Measurements from ENCODE around the gene STK32B.

DNA sequence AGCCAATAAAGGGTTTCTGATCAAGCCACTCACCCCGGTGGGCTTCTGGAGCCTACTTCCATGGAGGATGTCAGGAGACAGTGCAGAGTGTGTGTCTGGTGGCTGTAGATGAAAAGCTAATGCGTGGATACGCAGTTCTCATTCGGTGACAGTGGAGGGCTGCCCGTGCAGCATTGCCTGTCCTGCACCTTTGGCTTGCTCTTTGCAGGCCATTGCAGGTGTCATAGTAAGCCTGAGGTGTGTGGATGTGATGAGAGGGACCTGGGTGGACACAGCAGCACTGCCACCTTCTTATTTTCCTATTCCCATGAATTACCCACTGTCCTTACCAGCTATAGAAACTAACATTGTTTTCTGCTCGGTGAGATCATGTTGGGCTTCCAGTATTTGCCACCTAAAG is 101.2 kb downstream of the STK32B start:
- TF ChIP-seq, protein P1, sequence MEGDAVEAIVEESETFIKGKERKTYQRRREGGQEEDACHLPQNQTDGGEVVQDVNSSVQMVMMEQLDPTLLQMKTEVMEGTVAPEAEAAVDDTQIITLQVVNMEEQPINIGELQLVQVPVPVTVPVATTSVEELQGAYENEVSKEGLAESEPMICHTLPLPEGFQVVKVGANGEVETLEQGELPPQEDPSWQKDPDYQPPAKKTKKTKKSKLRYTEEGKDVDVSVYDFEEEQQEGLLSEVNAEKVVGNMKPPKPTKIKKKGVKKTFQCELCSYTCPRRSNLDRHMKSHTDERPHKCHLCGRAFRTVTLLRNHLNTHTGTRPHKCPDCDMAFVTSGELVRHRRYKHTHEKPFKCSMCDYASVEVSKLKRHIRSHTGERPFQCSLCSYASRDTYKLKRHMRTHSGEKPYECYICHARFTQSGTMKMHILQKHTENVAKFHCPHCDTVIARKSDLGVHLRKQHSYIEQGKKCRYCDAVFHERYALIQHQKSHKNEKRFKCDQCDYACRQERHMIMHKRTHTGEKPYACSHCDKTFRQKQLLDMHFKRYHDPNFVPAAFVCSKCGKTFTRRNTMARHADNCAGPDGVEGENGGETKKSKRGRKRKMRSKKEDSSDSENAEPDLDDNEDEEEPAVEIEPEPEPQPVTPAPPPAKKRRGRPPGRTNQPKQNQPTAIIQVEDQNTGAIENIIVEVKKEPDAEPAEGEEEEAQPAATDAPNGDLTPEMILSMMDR (conservative IDR thresholded peaks at IDR 0.05; ENCODE audit: low read length): no peak
- TF ChIP-seq EZH2phosphoT487 (IDR thresholded peaks at IDR 0.05; ENCODE audit: borderline replicate concordance): no peak

Measured in Loucy (cell line).